GM19463 (cell line): ENCODE data around the gene B3GALT6.

Experiments used
- ATAC-seq: cut with Tn5 transposase; IDR thresholded peaks from one replicate; pipeline ENCODE4 v1.9.1; 2021; ENCODE audit warnings: mild to moderate bottlenecking, moderate library complexity; ENCODE audit not compliant: unreplicated experiment

B3GALT6 gene

GRCh38 chr1:1259540-1259939 is 27.5 kb downstream of the B3GALT6 start:
- no peak for ATAC-seq

GRCh38 chr1:1259951-1260600 is 28.0 kb downstream of the B3GALT6 start:
- ATAC-seq: no peak

- ATAC-seq: no peak
These were observed 29.0 kb downstream of the B3GALT6 start for GRCh38 chr1:1260843-1261560.

- no peak for ATAC-seq
These were observed 30.0 kb downstream of the B3GALT6 start for GRCh38 chr1:1262071-1262470.

- no peak for ATAC-seq
These were observed 30.7 kb downstream of the B3GALT6 start for GRCh38 chr1:1262758-1263157.

- no peak for ATAC-seq
These were observed 32.0 kb downstream of the B3GALT6 start for GRCh38 chr1:1264026-1264425.

GRCh38 chr1:1264868-1265272 is 32.8 kb downstream of the B3GALT6 start:
- ATAC-seq: no peak

GRCh38 chr1:1267488-1268283 is 35.6 kb downstream of the B3GALT6 start:
- no peak for ATAC-seq

GRCh38 chr1:1268284-1268682 is 36.2 kb downstream of the B3GALT6 start:
- ATAC-seq: no peak

- ATAC-seq: no peak
These were observed 38.8 kb downstream of the B3GALT6 start for GRCh38 chr1:1270813-1271212.

- ATAC-seq: no peak
These were observed 40.5 kb downstream of the B3GALT6 start for GRCh38 chr1:1272341-1273208.

GRCh38 chr1:1273209-1273511 is 41.1 kb downstream of the B3GALT6 start:
- ATAC-seq: no peak

GRCh38 chr1:1273512-1274298 is 41.7 kb downstream of the B3GALT6 start, which contains the start of gene UBE2J2:
TSS of gene UBE2J2 (minus strand) at chr1:1273854. CDS start at chr1:1267992, 5,862 bp downstream.
- ATAC-seq: peak; percentile 85

- ATAC-seq: no peak
These were observed 42.4 kb downstream of the B3GALT6 start for GRCh38 chr1:1274299-1274930.

- ATAC-seq: no peak
These were observed 42.9 kb downstream of the B3GALT6 start for GRCh38 chr1:1274931-1275431.

- no peak for ATAC-seq
These were observed 43.8 kb downstream of the B3GALT6 start for GRCh38 chr1:1275836-1276235.

GRCh38 chr1:1278620-1279019 is 46.6 kb downstream of the B3GALT6 start:
- ATAC-seq: no peak

GRCh38 chr1:1279028-1279427 is 47.0 kb downstream of the B3GALT6 start:
- ATAC-seq: no peak

GRCh38 chr1:1280782-1281481 is 48.9 kb downstream of the B3GALT6 start:
- ATAC-seq: no peak
